GM08714 (cell line): ENCODE results near the gene SIRT7.
A peak's percentile ranks its signal among the peaks of the same experiment; 100 is the strongest.

ENCODE experiments used
- H3K4me3 ChIP-seq: fragments of 200-500 bp; sonication (Bioruptor generic); 2 replicates; pipeline ENCODE4 v1.5.1; 2014; ENCODE audit warnings: mild to moderate bottlenecking, low read length, inconsistent platforms
- ZNF274 ChIP-seq: IDR thresholded peaks from 2 replicates; pipeline ENCODE4 v1.6.1; 2012; ENCODE audit warnings: mild to moderate bottlenecking, low read depth, low read length

SIRT7 gene

DNA sequence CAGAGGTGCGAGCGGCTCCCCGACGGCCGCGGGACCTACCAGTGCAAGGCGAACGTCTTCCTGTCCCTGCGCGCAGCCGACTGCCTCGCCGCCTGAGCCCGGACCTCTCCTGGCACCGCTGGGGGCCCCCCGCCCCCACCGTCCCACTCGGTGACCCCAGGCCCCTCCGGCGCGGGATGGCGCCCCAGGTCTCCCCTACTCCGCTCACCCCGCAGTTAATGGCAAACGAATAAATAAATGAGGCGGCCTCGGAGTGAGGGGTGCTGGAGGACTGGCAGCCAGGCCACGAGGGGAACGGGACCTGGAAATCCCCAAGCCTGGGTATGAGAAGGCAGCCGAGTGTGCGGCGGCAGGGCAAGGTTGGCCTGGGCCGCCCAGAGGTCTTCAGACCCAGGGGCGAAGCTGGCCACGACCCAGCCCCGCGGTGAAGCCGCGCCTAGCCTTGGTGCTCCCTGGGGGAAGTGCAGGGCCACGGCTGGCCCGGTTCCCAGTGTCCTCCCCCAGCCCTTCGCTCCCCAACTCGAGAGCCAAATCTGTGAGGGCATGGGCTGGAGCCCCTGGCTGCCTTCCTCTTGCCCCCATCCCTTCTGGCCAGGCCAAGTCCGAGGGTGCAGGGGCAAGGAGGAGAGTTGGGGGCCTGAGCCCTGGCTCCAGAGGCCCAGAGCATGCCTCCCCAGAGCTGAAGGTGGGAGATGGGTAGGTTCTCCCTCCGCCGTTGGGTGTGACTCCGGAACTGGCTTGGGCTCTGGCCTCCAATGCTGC lies 15.1 kb downstream of the SIRT7 start:
- TF ChIP-seq ZNF274 = no peak
- H3K4me3 ChIP-seq = no peak overlapping the region

DNA sequence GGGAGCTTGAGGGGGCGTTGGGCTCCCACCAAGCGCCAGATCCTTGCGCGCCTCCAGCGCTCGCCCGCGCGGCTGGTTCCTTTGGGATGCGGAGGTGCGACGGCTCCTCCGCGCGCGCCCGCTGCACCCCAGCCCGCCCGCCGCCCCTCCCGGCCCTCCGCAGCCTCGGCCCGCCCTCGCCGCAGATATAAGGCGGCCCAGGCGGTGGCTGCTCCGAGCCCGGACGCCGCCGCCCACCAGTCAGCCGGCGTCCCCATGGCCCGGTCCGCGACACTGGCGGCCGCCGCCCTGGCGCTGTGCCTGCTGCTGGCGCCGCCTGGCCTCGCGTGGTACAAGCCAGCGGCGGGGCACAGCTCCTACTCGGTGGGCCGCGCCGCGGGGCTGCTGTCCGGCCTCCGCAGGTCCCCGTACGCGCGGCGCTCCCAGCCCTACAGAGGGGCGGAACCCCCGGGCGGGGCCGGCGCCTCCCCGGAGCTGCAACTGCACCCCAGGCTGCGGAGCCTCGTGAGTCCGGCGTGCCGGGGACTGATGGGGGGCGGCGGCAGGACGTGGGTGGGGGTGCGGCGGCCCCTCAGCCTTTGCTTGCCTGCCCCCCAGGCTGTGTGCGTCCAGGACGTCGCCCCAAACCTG lies 15.8 kb downstream of the SIRT7 start, which contains the start of gene NPB:
Gene NPB (plus strand): TSS at position 216 of the 630 bp plus-strand sequence. CDS start 40 bp downstream, at position 256.
- TF ChIP-seq ZNF274 = no peak
- no peak within 1 kb of the TSS for H3K4me3 ChIP-seq

DNA sequence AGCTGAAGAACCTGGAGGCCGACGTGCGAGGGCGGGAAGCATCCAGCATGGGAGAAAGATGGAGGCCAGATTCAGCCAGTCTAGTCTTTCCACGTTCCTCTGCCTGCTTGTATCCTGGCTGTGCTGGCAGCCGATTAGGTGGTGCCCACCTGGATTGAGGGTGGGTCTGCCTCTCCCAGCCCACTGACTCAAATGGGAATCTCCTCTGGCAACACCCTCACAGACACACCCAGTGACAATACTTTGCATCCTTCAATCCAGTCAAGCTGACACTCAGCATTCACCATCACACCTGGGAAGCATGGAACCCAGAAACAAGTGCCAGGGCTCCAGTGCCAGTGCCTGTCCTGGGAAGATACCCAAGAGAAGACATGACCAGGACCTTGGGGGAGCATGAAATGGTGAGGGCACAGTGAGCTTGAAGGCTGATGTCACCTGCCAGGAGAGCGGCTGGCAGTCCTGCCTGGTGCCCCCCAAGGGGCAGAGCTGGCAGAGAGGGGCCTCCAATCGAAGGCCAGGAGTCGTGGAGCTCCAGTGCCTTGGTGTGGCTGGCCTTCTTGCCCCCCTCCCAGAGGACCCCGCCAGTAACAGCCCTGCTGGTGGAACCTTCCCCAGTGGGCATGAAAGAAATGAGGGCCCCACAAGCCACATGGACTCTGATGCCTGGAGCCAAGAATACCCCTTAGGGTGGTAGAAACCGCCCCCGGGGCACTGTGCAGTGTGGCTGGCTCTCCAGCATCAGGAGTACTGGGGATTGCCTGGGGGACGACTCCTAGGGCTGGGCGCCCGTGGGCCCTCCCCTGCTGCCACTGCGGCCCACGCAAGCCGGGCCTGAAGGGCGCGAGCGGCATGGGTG lies 16.6 kb downstream of the SIRT7 start:
- no peak for TF ChIP-seq ZNF274
- H3K4me3 ChIP-seq = no peak overlapping the region

DNA sequence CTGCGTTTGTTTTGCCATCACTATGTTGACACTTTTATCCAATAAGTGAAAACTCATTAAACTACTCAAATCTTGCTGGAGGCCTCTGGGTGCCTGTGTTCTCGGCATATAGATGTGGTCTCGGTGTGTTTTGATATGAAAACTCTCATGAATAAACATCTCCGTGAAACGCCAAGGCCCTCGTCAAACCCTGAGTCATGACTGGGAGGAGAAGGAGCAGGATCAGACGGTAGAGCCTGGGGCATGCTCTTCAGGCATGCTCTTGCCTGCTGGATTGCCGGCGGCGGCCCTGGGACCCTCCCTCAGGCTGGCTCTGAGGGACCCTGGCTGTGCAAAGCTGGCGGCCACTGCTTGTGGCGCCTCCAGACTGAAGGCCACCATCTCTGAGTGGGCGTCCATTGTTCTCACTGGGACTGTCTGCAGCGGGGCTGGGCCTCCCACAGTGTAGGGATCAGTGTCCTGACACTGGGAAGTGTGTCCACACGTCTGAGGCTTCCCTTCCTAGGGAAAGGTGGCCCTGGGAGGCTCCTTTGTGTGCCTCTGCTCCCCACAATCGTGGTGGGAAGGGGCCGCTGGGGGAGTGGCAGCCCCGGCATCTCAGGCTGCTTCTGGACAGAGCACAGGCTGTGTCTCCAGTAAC lies 17.7 kb downstream of the SIRT7 start:
- no peak overlapping the region for H3K4me3 ChIP-seq
- TF ChIP-seq ZNF274 = no peak

DNA sequence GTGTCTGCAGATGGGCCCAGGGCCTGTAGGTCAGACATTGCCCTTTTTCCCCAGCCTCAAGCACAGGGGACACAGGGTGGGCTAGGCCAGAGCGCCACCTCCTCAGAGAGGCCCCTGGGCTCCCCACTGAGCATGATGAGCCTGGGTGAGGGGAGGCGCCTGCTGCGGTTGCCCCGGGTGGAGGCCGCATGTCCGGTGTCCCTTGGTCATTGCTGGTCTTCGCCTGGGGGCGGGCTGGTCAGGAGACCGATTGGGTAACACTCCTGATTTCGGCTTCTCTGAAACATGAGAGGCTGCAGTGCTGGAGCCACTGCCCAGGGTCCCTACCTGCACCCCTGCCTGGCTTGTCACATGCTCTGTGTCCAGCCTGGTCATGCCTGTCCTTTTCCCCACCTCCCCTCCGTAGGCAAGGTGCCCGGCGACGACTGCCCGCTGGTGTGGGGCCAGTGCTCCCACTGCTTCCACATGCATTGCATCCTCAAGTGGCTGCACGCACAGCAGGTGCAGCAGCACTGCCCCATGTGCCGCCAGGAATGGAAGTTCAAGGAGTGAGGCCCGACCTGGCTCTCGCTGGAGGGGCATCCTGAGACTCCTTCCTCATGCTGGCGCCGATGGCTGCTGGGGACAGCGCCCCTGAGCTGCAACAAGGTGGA lies 18.3 kb downstream of the SIRT7 start:
- no peak overlapping the region for H3K4me3 ChIP-seq
- no peak for TF ChIP-seq ZNF274

DNA sequence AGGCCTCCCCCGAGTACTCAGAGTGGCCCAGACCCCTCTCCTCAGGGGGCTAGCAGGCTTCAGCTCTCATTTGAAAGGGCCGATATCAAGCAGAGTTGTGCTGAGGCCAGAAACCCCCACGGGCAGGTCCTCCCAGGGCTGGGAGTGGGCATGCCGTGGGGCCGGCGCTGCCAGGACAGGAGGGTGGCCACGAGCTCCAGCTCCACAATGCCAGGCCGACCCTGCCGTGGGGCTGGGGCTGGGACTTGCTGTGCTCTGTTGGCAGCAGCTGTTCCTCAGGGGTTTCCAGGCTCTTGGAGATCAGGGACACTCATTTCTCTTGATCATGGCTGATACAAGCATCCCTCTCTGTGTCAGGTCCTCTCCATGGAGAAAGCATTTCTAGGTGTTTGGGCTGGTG lies 19.1 kb downstream of the SIRT7 start:
- no peak overlapping the region for H3K4me3 ChIP-seq

DNA sequence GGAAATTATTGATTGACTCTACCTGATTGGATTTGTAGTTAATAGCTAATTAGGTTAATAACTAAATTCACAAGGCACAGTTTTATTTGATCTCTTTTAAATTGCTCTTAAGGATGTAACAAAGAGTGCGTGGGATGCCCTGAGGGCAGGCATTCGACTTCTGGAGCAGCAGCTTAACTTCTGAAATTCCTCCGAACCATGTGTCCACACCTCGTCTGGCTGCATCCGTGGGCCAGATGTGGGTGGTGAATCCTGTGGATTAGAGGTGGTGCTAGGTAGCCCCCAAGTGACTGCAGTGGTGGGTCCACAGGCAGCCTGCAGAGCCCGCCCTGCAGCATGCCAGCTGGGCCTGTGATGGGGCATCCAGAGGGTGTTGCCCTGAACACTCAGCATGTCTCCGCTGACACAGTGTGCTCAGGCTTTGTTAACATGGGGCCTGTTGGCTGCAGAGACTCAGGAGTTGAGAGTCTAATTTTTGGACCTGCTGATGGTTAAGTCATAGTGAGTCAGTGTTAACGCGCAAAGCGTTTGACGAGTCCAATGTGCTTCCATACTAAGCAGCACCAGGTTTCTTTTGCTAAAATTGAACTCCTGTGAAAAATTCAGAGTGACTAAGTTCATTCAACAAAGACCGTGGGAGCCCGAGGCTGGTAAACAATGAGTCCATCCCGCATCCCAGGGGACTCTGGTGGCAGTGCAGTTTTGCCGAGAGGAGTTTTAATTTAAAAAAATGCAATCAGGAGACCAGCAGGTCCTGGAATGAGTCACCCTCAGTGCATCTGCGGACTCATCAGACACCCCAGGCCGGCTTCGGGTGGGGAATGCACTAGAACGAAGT lies 19.7 kb downstream of the SIRT7 start:
- TF ChIP-seq ZNF274 = no peak
- H3K4me3 ChIP-seq = no peak overlapping the region

More for the DNA sequence above, 19.1 kb downstream of the SIRT7 start:
- TF ChIP-seq ZNF274 = no peak

DNA sequence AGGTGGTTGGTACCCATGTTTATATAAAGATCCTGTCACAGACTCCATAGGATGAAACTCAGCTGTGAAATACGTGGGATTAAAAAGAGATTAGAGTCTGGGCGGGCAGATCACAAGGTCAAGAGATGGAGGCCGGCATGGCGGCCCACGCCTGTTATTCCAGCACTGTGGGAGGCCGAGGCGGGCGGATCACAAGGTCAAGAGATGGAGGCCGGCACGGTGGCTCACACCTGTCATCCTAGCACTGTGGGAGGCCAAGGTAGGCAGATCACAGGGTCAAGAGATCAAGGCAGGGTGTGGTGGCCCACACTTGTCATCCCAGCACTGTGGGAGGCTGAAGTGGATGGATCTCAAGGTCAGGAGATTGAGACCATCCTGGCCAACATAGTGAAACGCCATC lies 22.6 kb downstream of the SIRT7 start:
- TF ChIP-seq ZNF274 = no peak

DNA sequence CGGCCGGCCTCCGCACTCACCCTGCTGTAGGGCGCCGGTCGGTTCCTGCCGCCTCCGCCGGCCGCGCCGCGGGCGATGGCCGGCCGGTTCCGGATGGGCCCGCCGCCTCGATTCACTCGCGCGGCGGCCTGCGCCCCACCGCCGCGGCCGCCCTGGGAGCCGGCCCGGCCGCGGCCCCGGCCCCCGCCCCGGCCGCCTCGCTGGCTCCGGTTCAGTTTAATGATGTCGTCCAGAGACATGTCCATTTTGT lies 26.7 kb downstream of the SIRT7 start:
- TF ChIP-seq ZNF274 = no peak
- H3K4me3 ChIP-seq = peak overlapping the region; percentile 68

More for the DNA sequence above, 22.6 kb downstream of the SIRT7 start:
- H3K4me3 ChIP-seq = no peak overlapping the region

DNA sequence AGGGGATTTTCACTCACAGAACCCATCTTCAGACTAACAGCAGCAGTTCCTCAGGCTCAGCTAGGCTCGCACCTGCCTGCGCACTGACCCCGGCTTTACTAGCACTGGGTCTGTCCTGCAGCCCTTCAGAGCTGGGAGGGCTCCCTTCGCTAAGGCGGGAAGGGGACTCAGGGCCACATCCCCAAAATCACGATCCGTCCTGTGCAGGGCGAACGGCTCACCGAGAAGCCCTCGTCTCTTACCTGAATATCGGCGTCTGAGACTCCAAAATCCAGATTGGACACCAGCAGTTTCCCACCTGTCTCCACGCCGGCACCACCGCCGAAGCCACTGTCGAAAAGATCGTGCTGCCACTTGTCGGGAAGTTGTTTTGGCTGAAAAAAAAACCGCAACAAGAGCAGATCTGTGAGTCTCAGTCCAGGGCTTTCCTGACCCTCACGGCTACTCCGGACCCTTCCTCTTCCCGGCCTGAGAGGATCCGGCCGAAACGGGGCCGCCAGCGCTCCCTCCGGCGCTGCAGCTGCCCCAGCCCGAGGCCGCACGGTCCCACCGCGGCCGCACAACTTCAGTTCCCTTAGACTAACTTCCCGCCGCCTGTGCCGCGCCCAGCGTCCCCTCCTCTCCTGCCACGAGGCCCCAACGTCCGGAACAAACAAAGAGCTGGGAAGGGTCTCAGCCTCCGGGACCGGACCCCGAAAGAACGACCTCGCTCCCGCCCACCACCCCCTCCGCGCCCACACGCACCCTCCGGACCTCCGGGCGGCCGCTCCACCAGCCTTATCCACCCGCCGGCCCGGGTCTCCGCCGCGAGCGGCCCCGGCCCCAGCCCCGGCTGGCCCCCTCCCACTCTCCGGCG lies 27.3 kb downstream of the SIRT7 start:
- no peak for TF ChIP-seq ZNF274
- H3K4me3 ChIP-seq = peak overlapping the region; percentile 68

DNA sequence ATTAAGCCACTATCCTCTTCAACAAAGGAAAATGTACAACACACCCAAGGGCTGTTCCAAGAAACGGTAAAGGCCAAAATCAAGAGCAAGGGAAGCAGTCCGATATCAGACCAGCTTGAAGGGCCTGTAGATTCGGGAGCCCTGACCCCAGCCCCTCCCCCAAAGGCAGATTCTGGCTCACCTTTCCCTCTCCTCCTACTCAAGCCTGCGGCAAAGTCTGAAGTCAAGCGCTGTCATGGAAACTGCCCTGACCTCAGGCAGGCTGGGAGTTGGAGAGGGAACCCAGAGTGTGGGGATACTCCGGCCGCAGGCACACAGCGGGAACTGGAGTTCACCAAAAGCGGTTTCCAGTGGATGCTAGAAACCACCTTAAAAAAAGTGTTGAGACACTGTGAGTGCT lies 28.4 kb downstream of the SIRT7 start:
- peak overlapping the region; percentile 68; the same call in 1 of the 2 replicates for H3K4me3 ChIP-seq
- no peak for TF ChIP-seq ZNF274

DNA sequence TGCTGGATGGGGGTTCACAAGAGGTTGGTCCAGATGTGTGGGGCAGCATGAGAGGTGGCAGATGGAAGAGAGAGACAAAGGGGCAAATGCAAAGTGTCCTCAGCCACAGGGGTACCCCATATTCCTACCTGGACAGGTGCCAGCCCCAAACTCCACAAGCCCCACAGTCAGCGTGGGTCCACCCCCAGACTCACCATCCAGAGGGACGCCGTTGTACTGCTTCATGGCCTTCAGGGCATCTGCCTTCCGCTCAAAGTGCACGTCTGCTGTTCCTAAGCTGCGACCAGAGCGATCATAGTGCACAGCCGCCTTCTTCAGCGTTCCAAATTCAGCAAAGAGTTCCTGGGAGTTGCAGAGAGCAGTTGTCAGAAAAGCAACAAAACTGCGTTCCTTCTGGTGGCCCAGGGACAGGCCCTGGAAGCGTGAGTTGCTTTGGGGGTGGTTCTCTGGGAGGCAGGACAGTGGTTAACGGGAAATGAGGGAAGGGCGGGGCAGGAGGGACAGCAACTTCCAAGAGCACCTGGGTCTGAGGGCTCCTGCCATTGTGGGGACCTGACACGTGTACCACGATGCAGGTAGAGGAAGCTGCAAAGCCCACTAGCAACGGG lies 28.9 kb downstream of the SIRT7 start:
- H3K4me3 ChIP-seq = no peak overlapping the region
- no peak for TF ChIP-seq ZNF274
